PFSK-1 (cell line): ENCODE data around the gene C2orf76.

ENCODE experiments used
- FOXP2 ChIP-seq: optimal IDR thresholded peaks from 2 replicates; pipeline ENCODE3; 2011; ENCODE audit warnings: borderline replicate concordance, control low read depth, inconsistent platforms; ENCODE audit not compliant: insufficient read depth; ENCODE audit errors: extremely low read length, extremely low read depth
- POLR2AphosphoS5 ChIP-seq: IDR thresholded peaks from 2 replicates; pipeline ENCODE4 v1.6.1; 2012; ENCODE audit warnings: low read depth, mild to moderate bottlenecking, control low read depth, low read length, moderate library complexity
- SIN3A ChIP-seq: IDR thresholded peaks from 2 replicates; pipeline ENCODE4 v1.6.1; 2012; ENCODE audit warnings: mild to moderate bottlenecking, low read length, moderate library complexity, borderline replicate concordance; ENCODE audit not compliant: insufficient read depth
- TAF1 ChIP-seq: IDR thresholded peaks from 2 replicates; pipeline ENCODE4 v1.6.1; 2012; ENCODE audit warnings: low read length, control low read depth, borderline replicate concordance; ENCODE audit not compliant: insufficient read depth
- TF ChIP-seq, protein P1 (sequence below), 2 experiments: IDR thresholded peaks; 2 replicates each; pipeline versions ENCODE4 v1.6.1 to v1.8.0; 2011 to 2012; ENCODE audit warnings: low read depth in 2 of 2, low read length in 2 of 2, control low read depth in 1 of 2, inconsistent platforms in 1 of 2, mild to moderate bottlenecking in 1 of 2, moderate library complexity in 1 of 2; ENCODE audit not compliant: insufficient read depth in 1 of 2

Gene C2orf76

GRCh38 chr2:119264781-119265692 is 101.6 kb downstream of the C2orf76 start:
- TF ChIP-seq FOXP2, result no peak
- no peak for TF ChIP-seq SIN3A
- TF ChIP-seq, protein P1, sequence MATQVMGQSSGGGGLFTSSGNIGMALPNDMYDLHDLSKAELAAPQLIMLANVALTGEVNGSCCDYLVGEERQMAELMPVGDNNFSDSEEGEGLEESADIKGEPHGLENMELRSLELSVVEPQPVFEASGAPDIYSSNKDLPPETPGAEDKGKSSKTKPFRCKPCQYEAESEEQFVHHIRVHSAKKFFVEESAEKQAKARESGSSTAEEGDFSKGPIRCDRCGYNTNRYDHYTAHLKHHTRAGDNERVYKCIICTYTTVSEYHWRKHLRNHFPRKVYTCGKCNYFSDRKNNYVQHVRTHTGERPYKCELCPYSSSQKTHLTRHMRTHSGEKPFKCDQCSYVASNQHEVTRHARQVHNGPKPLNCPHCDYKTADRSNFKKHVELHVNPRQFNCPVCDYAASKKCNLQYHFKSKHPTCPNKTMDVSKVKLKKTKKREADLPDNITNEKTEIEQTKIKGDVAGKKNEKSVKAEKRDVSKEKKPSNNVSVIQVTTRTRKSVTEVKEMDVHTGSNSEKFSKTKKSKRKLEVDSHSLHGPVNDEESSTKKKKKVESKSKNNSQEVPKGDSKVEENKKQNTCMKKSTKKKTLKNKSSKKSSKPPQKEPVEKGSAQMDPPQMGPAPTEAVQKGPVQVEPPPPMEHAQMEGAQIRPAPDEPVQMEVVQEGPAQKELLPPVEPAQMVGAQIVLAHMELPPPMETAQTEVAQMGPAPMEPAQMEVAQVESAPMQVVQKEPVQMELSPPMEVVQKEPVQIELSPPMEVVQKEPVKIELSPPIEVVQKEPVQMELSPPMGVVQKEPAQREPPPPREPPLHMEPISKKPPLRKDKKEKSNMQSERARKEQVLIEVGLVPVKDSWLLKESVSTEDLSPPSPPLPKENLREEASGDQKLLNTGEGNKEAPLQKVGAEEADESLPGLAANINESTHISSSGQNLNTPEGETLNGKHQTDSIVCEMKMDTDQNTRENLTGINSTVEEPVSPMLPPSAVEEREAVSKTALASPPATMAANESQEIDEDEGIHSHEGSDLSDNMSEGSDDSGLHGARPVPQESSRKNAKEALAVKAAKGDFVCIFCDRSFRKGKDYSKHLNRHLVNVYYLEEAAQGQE (IDR thresholded peaks at IDR 0.05; ENCODE audit: insufficient read depth in 1 of 2, low read depth in 2 of 2, low read length in 2 of 2), result no peak
- no peak for TF ChIP-seq POLR2AphosphoS5
- TF ChIP-seq TAF1, result no peak

DNA sequence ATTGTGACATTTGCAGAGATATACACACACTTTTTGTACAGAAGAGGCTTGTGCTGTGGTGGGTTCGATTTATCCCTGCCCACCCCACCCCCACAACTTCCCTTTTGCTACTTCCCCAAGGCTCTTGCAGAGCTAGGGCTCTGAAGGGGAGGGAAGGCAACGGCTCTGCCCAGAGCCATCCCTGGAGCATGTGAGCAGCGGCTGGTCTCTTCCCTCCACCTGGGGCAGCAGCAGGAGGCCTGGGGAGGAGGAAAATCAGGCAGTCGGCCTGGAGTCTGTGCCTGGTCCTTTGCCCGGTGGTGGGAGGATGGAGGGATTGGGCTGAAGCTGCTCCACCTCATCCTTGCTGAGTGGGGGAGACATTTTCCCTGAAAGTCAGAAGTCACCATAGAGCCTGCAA is 103.0 kb downstream of the C2orf76 start:
- TF ChIP-seq FOXP2, result no peak
- TF ChIP-seq TAF1, result no peak
- no peak for TF ChIP-seq POLR2AphosphoS5
- TF ChIP-seq, protein P1 (IDR thresholded peaks at IDR 0.05; ENCODE audit: insufficient read depth in 1 of 2, low read depth in 2 of 2, low read length in 2 of 2), result no peak

GRCh38 chr2:119263025-119263424 is 103.6 kb downstream of the C2orf76 start:
- TF ChIP-seq, protein P1 (IDR thresholded peaks at IDR 0.05; ENCODE audit: insufficient read depth in 1 of 2, low read depth in 2 of 2, low read length in 2 of 2), result no peak
- no peak for TF ChIP-seq FOXP2
- TF ChIP-seq POLR2AphosphoS5, result no peak
- TF ChIP-seq SIN3A, result no peak
- no peak for TF ChIP-seq TAF1

- no peak for TF ChIP-seq SIN3A
- TF ChIP-seq TAF1, result no peak
- TF ChIP-seq POLR2AphosphoS5, result no peak
- TF ChIP-seq, protein P1 (IDR thresholded peaks at IDR 0.05; ENCODE audit: insufficient read depth in 1 of 2, low read depth in 2 of 2, low read length in 2 of 2), result no peak
- no peak for TF ChIP-seq FOXP2
Observed at GRCh38 chr2:119261493-119262225, 105.0 kb downstream of the C2orf76 start.
